Tibial artery (tissue), 4 donors: Measurements from ENCODE around the gene DCAF6.

Experiments
- DNase-seq, 2 donors: peaks; one replicate each; pipeline ENCODE4 v3.0.0-alpha.2; 2019
- H3K27ac ChIP-seq, 2 donors: fragments of 200-600 bp; sonication (generic) in 1 of 2; 1 replicate in 1 of 2; 2 replicates in 1 of 2; pipeline ENCODE4 v1.5.1; 2018 to 2019; ENCODE audit warnings: mild to moderate bottlenecking in 1 of 2
- H3K27me3 ChIP-seq, 2 donors: fragments of 200-600 bp; sonication (generic) in 1 of 2; one replicate each; pipeline versions ENCODE4 v1.5.1 to v1.6.0; 2016 to 2019
- H3K36me3 ChIP-seq, 3 donors: fragments of 200-600 bp; sonication (generic) in 2 of 3; one replicate each; pipeline ENCODE4 v1.5.1; 2016 to 2019; ENCODE audit warnings: mild to moderate bottlenecking in 2 of 3
- H3K4me1 ChIP-seq, 4 donors: fragments of 200-600 bp; sonication (generic) in 2 of 4; 1 replicate in 3 of 4; 2 replicates in 1 of 4; pipeline ENCODE4 v1.5.1; 2016 to 2019
- H3K4me3 ChIP-seq, 2 donors: fragments of 200-600 bp; sonication (generic) in 1 of 2; 1 replicate in 1 of 2; 2 replicates in 1 of 2; pipeline ENCODE4 v1.5.1; 2018 to 2019; ENCODE audit warnings: mild to moderate bottlenecking in 2 of 2
- H3K9me3 ChIP-seq, 3 donors: fragments of 200-600 bp; sonication (generic) in 1 of 3; one replicate each; pipeline ENCODE4 v1.5.1; 2016 to 2019
- CTCF ChIP-seq, 2 experiments: fragments of 200-600 bp in 1 of 2; fragments of 450-650 bp in 1 of 2; IDR thresholded peaks; one replicate each; pipeline ENCODE4 v1.5.1; 2017 to 2019; ENCODE audit warnings: antibody characterized with exemption in 2 of 2, mild to moderate bottlenecking in 1 of 2, moderate library complexity in 1 of 2
- intact Hi-C: fragments of 100-400 bp; cut with DNase I; formaldehyde crosslinking; loops from one replicate; pipeline ENCODE4 v1.15.0; 2023; ENCODE audit warnings: low total_unique reads

The DCAF6 gene

GRCh38 chr1:167916766-167917511 lies 19.5 kb upstream of the DCAF6 start:
- Histone ChIP-seq H3K27me3 (no peaks in the 10 kb centered on the region), H3K36me3 (peaks cover 0 to 33% (median 7%) of the 10 kb centered on the region in 3 donors), H3K9me3 (no peaks in the 10 kb centered on the region), H3K4me1 (peaks cover 0 to 9% (median 0%) of the 10 kb centered on the region in 4 donors), H3K4me3 (no peak overlapping the region), H3K27ac (no peak overlapping the region)
- intact Hi-C loops = no loop called here
- no peak for TF ChIP-seq CTCF (IDR thresholded peaks at IDR 0.05)
- no peak for DNase-seq

- Histone ChIP-seq H3K4me1 (peaks cover 0 to 23% (median 1%) of the 10 kb centered on the region in 4 donors), H3K36me3 (peaks cover 0 to 17% (median 7%) of the 10 kb centered on the region in 3 donors), H3K4me3 (no peak overlapping the region), H3K27me3 (no peaks in the 10 kb centered on the region), H3K27ac (no peak overlapping the region), H3K9me3 (no peaks in the 10 kb centered on the region)
- intact Hi-C loops = no loop called here
- DNase-seq = no peak
- no peak for TF ChIP-seq CTCF (IDR thresholded peaks at IDR 0.05)
Observed at GRCh38 chr1:167922023-167922422, 14.5 kb upstream of the DCAF6 start.

GRCh38 chr1:167922611-167923074 lies 13.8 kb upstream of the DCAF6 start:
- Histone ChIP-seq H3K9me3 (no peaks in the 10 kb centered on the region), H3K27me3 (no peaks in the 10 kb centered on the region), H3K4me1 (peaks cover 0 to 23% (median 3%) of the 10 kb centered on the region in 4 donors), H3K36me3 (peaks cover 0 to 11% (median 4%) of the 10 kb centered on the region in 3 donors), H3K27ac (no peak overlapping the region), H3K4me3 (no peak overlapping the region)
- DNase-seq = no peak
- intact Hi-C loops = no loop called here
- TF ChIP-seq CTCF (IDR thresholded peaks at IDR 0.05) = no peak

GRCh38 chr1:167923324-167924056 lies 13.0 kb upstream of the DCAF6 start:
- intact Hi-C loops = no loop called here
- no peaks in the 10 kb centered on the region for H3K27me3 ChIP-seq
- peaks cover 0 to 23% (median 3%) of the 10 kb centered on the region in 4 donors for H3K4me1 ChIP-seq
- TF ChIP-seq CTCF (IDR thresholded peaks at IDR 0.05) = no peak
- no peak overlapping the region for H3K4me3 ChIP-seq
- peaks cover 0 to 2% (median 0%) of the 10 kb centered on the region in 3 donors for H3K36me3 ChIP-seq
- DNase-seq = no peak
- H3K9me3 ChIP-seq = no peaks in the 10 kb centered on the region
- no peak overlapping the region for H3K27ac ChIP-seq

GRCh38 chr1:167924102-167924501 lies 12.4 kb upstream of the DCAF6 start:
- Histone ChIP-seq H3K36me3 (no peaks in the 10 kb centered on the region), H3K27ac (no peak overlapping the region), H3K4me1 (peaks cover 0 to 23% (median 3%) of the 10 kb centered on the region in 4 donors), H3K27me3 (no peaks in the 10 kb centered on the region), H3K9me3 (no peaks in the 10 kb centered on the region), H3K4me3 (no peak overlapping the region)
- intact Hi-C loops = no loop called here
- no peak for DNase-seq
- TF ChIP-seq CTCF (IDR thresholded peaks at IDR 0.05) = no peak
